ENCODE data around the gene GNPDA1.

- TF ChIP-seq POLR2A (IDR thresholded peaks at IDR 0.05), result no peak
- no peak for TF ChIP-seq CTCF (IDR thresholded peaks at IDR 0.05 in 8 of 11, conservative IDR thresholded peaks at IDR 0.05 in 3 of 11)
- TF ChIP-seq POLR2AphosphoS5 (IDR thresholded peaks at IDR 0.05), result no peak
Measured at GRCh38 chr5:142016556-142016955, 3.7 kb upstream of the GNPDA1 start.

Data from spleen (tissue), 7 donors.